ENCODE results near the gene ZNF287.

DNA sequence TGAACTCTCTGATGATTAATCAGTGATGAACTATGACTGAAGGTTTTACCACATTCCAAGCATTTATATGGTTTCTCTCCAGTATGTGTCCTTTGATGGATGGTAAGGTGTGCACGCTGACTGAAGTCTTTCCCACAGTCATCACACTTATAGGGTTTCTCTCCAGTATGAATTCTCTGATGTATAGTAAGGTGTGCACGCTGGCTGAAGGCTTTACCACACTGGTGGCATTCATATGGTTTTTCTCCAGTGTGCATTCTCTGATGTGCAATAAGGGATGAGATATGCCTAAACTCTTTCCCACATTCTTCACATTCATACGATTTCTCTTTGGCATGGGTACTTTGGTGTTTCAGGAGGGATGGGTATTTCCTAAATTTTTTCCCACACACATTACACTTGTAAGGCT is 16.4 kb downstream of the ZNF287 start:
- TF ChIP-seq, protein P1, sequence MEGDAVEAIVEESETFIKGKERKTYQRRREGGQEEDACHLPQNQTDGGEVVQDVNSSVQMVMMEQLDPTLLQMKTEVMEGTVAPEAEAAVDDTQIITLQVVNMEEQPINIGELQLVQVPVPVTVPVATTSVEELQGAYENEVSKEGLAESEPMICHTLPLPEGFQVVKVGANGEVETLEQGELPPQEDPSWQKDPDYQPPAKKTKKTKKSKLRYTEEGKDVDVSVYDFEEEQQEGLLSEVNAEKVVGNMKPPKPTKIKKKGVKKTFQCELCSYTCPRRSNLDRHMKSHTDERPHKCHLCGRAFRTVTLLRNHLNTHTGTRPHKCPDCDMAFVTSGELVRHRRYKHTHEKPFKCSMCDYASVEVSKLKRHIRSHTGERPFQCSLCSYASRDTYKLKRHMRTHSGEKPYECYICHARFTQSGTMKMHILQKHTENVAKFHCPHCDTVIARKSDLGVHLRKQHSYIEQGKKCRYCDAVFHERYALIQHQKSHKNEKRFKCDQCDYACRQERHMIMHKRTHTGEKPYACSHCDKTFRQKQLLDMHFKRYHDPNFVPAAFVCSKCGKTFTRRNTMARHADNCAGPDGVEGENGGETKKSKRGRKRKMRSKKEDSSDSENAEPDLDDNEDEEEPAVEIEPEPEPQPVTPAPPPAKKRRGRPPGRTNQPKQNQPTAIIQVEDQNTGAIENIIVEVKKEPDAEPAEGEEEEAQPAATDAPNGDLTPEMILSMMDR (IDR thresholded peaks at IDR 0.05; ENCODE audit: borderline replicate concordance, extremely low read depth, low read length, poor library complexity, severe bottlenecking): no peak
- no peak for TF ChIP-seq EZH2 (IDR thresholded peaks at IDR 0.05; ENCODE audit: borderline replicate concordance, low read depth, low read length, severe bottlenecking)

Measured in DND-41 (cell line).